Neural cell (in vitro differentiated cells): ENCODE results near the gene PRAMEF10.
"Not testable (repeated sequence)": the region's sequence is repeated elsewhere in the genome, so short reads cannot be mapped to it uniquely, and the experiment has no call there.

Experiments
- EP300 ChIP-seq: fragments of 450-650 bp; conservative IDR thresholded peaks from 2 replicates; pipeline ENCODE4 v1.6.1; 2014; ENCODE audit warnings: antibody characterized with exemption, mild to moderate bottlenecking, moderate library complexity; ENCODE audit not compliant: poor library complexity, severe bottlenecking
- EZH2 ChIP-seq: fragments of 200-600, 300-800 bp; shearing (Covaris generic), sonication (generic); IDR thresholded peaks from 2 replicates; pipeline ENCODE4 v1.6.1; 2014; ENCODE audit warnings: antibody characterized with exemption, low read length, borderline replicate concordance, mild to moderate bottlenecking; ENCODE audit not compliant: insufficient read depth, poor library complexity, severe bottlenecking
- MXI1 ChIP-seq: fragments of 450-650 bp; conservative IDR thresholded peaks from 2 replicates; pipeline ENCODE4 v1.6.1; 2014; ENCODE audit warnings: antibody characterized with exemption, mild to moderate bottlenecking; ENCODE audit not compliant: poor library complexity, severe bottlenecking
- POLR2AphosphoS5 ChIP-seq: IDR thresholded peaks from 2 replicates; pipeline ENCODE4 v1.6.1; 2012
- RAD21 ChIP-seq: fragments of 450-650 bp; conservative IDR thresholded peaks from 2 replicates; pipeline ENCODE4 v1.6.1; 2014; ENCODE audit warnings: antibody characterized with exemption, mild to moderate bottlenecking, moderate library complexity
- SMC3 ChIP-seq: fragments of 450-650 bp; conservative IDR thresholded peaks from 2 replicates; pipeline ENCODE4 v1.6.1; 2014; ENCODE audit warnings: antibody characterized with exemption, mild to moderate bottlenecking, moderate library complexity; ENCODE audit not compliant: poor library complexity
- TAF1 ChIP-seq: IDR thresholded peaks from 2 replicates; pipeline ENCODE4 v1.6.1; 2012; ENCODE audit warnings: low read depth
- TF ChIP-seq, protein P1 (sequence below): fragments of 450-650 bp; IDR thresholded peaks from 2 replicates; pipeline ENCODE4 v1.5.1; 2014; ENCODE audit warnings: antibody characterized with exemption, mild to moderate bottlenecking, moderate library complexity; ENCODE audit not compliant: poor library complexity, severe bottlenecking
- TF ChIP-seq, protein P2 (sequence below): IDR thresholded peaks from 2 replicates; pipeline ENCODE4 v1.6.1; 2012; ENCODE audit warnings: borderline replicate concordance

DNA sequence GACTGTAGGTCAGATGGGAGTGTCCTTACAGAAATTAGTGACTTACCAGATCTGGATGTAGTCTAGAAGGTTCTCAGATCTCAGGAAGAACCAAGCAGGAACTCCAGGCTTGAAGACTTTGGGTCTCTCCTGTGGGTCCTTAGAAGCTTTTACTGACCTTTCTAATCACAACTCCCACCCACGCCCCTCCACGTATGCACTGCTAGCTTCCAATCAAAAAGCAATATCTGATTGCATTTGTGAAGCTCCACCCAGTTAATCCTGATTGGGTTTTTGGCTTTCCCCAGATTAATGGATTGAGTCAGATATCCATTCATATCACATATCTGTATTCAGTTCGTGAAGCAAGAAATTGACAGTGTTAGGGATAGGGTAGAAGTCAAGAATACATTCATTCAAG lies 12.0 kb downstream of the PRAMEF10 start, which contains the start of gene PRAMEF4:
- TF ChIP-seq POLR2AphosphoS5, TAF1, EP300, EZH2, RAD21, SMC3, MXI1: not testable (repeated sequence)
- TF ChIP-seq, protein P1, sequence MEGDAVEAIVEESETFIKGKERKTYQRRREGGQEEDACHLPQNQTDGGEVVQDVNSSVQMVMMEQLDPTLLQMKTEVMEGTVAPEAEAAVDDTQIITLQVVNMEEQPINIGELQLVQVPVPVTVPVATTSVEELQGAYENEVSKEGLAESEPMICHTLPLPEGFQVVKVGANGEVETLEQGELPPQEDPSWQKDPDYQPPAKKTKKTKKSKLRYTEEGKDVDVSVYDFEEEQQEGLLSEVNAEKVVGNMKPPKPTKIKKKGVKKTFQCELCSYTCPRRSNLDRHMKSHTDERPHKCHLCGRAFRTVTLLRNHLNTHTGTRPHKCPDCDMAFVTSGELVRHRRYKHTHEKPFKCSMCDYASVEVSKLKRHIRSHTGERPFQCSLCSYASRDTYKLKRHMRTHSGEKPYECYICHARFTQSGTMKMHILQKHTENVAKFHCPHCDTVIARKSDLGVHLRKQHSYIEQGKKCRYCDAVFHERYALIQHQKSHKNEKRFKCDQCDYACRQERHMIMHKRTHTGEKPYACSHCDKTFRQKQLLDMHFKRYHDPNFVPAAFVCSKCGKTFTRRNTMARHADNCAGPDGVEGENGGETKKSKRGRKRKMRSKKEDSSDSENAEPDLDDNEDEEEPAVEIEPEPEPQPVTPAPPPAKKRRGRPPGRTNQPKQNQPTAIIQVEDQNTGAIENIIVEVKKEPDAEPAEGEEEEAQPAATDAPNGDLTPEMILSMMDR, result not testable (repeated sequence)
- TF ChIP-seq, protein P2, sequence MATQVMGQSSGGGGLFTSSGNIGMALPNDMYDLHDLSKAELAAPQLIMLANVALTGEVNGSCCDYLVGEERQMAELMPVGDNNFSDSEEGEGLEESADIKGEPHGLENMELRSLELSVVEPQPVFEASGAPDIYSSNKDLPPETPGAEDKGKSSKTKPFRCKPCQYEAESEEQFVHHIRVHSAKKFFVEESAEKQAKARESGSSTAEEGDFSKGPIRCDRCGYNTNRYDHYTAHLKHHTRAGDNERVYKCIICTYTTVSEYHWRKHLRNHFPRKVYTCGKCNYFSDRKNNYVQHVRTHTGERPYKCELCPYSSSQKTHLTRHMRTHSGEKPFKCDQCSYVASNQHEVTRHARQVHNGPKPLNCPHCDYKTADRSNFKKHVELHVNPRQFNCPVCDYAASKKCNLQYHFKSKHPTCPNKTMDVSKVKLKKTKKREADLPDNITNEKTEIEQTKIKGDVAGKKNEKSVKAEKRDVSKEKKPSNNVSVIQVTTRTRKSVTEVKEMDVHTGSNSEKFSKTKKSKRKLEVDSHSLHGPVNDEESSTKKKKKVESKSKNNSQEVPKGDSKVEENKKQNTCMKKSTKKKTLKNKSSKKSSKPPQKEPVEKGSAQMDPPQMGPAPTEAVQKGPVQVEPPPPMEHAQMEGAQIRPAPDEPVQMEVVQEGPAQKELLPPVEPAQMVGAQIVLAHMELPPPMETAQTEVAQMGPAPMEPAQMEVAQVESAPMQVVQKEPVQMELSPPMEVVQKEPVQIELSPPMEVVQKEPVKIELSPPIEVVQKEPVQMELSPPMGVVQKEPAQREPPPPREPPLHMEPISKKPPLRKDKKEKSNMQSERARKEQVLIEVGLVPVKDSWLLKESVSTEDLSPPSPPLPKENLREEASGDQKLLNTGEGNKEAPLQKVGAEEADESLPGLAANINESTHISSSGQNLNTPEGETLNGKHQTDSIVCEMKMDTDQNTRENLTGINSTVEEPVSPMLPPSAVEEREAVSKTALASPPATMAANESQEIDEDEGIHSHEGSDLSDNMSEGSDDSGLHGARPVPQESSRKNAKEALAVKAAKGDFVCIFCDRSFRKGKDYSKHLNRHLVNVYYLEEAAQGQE, result not testable (repeated sequence)
